ENCODE measurements around the gene MUC6.
A peak's percentile ranks its signal among the peaks of the same experiment; 100 is the strongest.

The MUC6 gene

GRCh38 chr11:995752-996420 is 40.6 kb downstream of the MUC6 start:
- Histone ChIP-seq H3K4me1 (ENCODE audit: control insufficient read depth, insufficient read depth, low read length) (no peaks in the 10 kb centered on the region), H3K36me3 (ENCODE audit: control insufficient read depth in 2 of 2, insufficient read depth in 1 of 2, low read length in 2 of 2) (peaks cover 0 to 78% of the 10 kb centered on the region in 2 experiments; a peak in 2 of 3 replicates), H3K27ac (ENCODE audit: extremely low read depth, low read depth, low read length) (no peak overlapping the region), H3K4me3 (ENCODE audit: low read depth, low read length) (no peak overlapping the region), H3K9me3 (ENCODE audit: control insufficient read depth, insufficient read depth, low read depth, low read length) (no peaks in the 10 kb centered on the region)
- ChIA-PET POLR2A (no interaction called here), CTCF (no interaction called here)
- TF ChIP-seq, protein P1, sequence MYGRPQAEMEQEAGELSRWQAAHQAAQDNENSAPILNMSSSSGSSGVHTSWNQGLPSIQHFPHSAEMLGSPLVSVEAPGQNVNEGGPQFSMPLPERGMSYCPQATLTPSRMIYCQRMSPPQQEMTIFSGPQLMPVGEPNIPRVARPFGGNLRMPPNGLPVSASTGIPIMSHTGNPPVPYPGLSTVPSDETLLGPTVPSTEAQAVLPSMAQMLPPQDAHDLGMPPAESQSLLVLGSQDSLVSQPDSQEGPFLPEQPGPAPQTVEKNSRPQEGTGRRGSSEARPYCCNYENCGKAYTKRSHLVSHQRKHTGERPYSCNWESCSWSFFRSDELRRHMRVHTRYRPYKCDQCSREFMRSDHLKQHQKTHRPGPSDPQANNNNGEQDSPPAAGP (tag by site-specific recombination; IDR thresholded peaks at IDR 0.05): 0 out of 2 replicates have a peak, but pooled peaks have one; percentile 46
- no peak for TF ChIP-seq ZNF184 (tag by site-specific recombination; IDR thresholded peaks at IDR 0.05)
- no peak for TF ChIP-seq ZNF610 (tag by site-specific recombination; IDR thresholded peaks at IDR 0.05; ENCODE audit: borderline replicate concordance)
- no peak for TF ChIP-seq ZNF449 (tag by site-specific recombination; IDR thresholded peaks at IDR 0.05)
- no peak for TF ChIP-seq ZBTB8A (tag by site-specific recombination; IDR thresholded peaks at IDR 0.05)
- TF ChIP-seq HIC1 (tag by site-specific recombination; IDR thresholded peaks at IDR 0.05): no peak
- peak; percentile 20; the same call in 1 of the 2 replicates for TF ChIP-seq KLF1 (tag by site-specific recombination; IDR thresholded peaks at IDR 0.05)
- TF ChIP-seq, protein P2, sequence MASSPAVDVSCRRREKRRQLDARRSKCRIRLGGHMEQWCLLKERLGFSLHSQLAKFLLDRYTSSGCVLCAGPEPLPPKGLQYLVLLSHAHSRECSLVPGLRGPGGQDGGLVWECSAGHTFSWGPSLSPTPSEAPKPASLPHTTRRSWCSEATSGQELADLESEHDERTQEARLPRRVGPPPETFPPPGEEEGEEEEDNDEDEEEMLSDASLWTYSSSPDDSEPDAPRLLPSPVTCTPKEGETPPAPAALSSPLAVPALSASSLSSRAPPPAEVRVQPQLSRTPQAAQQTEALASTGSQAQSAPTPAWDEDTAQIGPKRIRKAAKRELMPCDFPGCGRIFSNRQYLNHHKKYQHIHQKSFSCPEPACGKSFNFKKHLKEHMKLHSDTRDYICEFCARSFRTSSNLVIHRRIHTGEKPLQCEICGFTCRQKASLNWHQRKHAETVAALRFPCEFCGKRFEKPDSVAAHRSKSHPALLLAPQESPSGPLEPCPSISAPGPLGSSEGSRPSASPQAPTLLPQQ (tag by site-specific recombination; IDR thresholded peaks at IDR 0.05): no peak
- TF ChIP-seq ZNF133 (tag by site-specific recombination; IDR thresholded peaks at IDR 0.05): no peak
- TF ChIP-seq KLF16 (tag by site-specific recombination; IDR thresholded peaks at IDR 0.05): no peak
- no peak for TF ChIP-seq ZNF792 (tag by site-specific recombination; IDR thresholded peaks at IDR 0.05)
- no peak for TF ChIP-seq ZNF391 (tag by site-specific recombination; IDR thresholded peaks at IDR 0.05; ENCODE audit: borderline replicate concordance, low read depth)
- TF ChIP-seq ZBTB44 (tag by site-specific recombination; IDR thresholded peaks at IDR 0.05): no peak
- TF ChIP-seq ZFP3 (tag by site-specific recombination; IDR thresholded peaks at IDR 0.05; ENCODE audit: low read depth): no peak
- no peak for TF ChIP-seq ZNF2 (tag by site-specific recombination; IDR thresholded peaks at IDR 0.05)
- TF ChIP-seq OVOL3 (tag by site-specific recombination; IDR thresholded peaks at IDR 0.05): no peak
- no peak for TF ChIP-seq ZNF398 (tag by site-specific recombination; IDR thresholded peaks at IDR 0.05)
- no peak for TF ChIP-seq ZNF157 (tag by site-specific recombination; IDR thresholded peaks at IDR 0.05)
- peak; percentile 78 for TF ChIP-seq ZFHX2 (tag by site-specific recombination; conservative IDR thresholded peaks at IDR 0.05)
- no peak for TF ChIP-seq ZBTB48 (tag by site-specific recombination; IDR thresholded peaks at IDR 0.05)
- TF ChIP-seq ZNF561 (tag by site-specific recombination; IDR thresholded peaks at IDR 0.05; ENCODE audit: borderline replicate concordance): no peak
- peak; percentile 62; the same call in 1 of the 2 replicates for TF ChIP-seq EGR2 (tag by site-specific recombination; IDR thresholded peaks at IDR 0.05; ENCODE audit: low read depth)
